MM.1S (cell line): ENCODE data around the gene CYRIA.

Experiments
- DNase-seq: peaks from one replicate; pipeline ENCODE4 v3.0.0-alpha.2; 2015
- H2AFZ ChIP-seq: fragments of 300-600 bp; sonication (generic); 2 replicates; pipeline ENCODE4 v1.6.0; 2016; ENCODE audit warnings: antibody characterized with exemption, low read length
- H3F3A ChIP-seq: fragments of 300-600 bp; sonication (generic); 2 replicates; pipeline ENCODE4 v1.6.1; 2016; ENCODE audit warnings: mild to moderate bottlenecking, antibody characterized with exemption, low read length, moderate library complexity, mixed read lengths; ENCODE audit not compliant: insufficient read depth
- H3K27ac ChIP-seq: fragments of 300-600 bp; sonication (generic); 2 replicates; pipeline ENCODE4 v1.5.1; 2016; ENCODE audit warnings: mild to moderate bottlenecking, low read length
- H3K27me3 ChIP-seq: fragments of 300-600 bp; sonication (generic); replicated peaks from 2 replicates; pipeline ENCODE4 v1.6.0; 2016; ENCODE audit warnings: low read length; ENCODE audit not compliant: insufficient read depth
- H3K36me3 ChIP-seq: fragments of 300-600 bp; sonication (generic); replicated peaks from 2 replicates; pipeline ENCODE4 v1.6.1; 2016; ENCODE audit warnings: mild to moderate bottlenecking, low read length, mixed read lengths; ENCODE audit not compliant: insufficient read depth
- H3K4me1 ChIP-seq: fragments of 300-600 bp; sonication (generic); 2 replicates; pipeline ENCODE4 v1.6.1; 2016; ENCODE audit warnings: low read length, mixed read lengths
- H3K4me2 ChIP-seq: fragments of 300-600 bp; sonication (generic); 2 replicates; pipeline ENCODE4 v1.6.0; 2016; ENCODE audit warnings: low read depth, low read length
- H3K4me3 ChIP-seq: fragments of 300-600 bp; sonication (generic); 2 replicates; pipeline ENCODE4 v1.5.1; 2016; ENCODE audit warnings: low read length, mixed read lengths
- H3K79me2 ChIP-seq: fragments of 300-600 bp; sonication (generic); 2 replicates; pipeline ENCODE4 v1.6.1; 2016; ENCODE audit warnings: mixed run types, low read length, mixed read lengths
- H3K9ac ChIP-seq: fragments of 300-600 bp; sonication (generic); 2 replicates; pipeline ENCODE4 v1.6.1; 2016; ENCODE audit warnings: low read length, mixed read lengths
- H3K9me2 ChIP-seq: fragments of 300-600 bp; sonication (generic); replicated peaks from 2 replicates; pipeline ENCODE4 v1.6.1; 2016; ENCODE audit warnings: mild to moderate bottlenecking, low read length, mixed read lengths; ENCODE audit not compliant: insufficient read depth
- H3K9me3 ChIP-seq: fragments of 300-600 bp; sonication (generic); replicated peaks from 2 replicates; pipeline ENCODE4 v1.6.1; 2016; ENCODE audit warnings: mild to moderate bottlenecking, low read length, mixed read lengths; ENCODE audit not compliant: insufficient read depth
- H4K20me1 ChIP-seq: fragments of 300-600 bp; sonication (generic); 2 replicates; pipeline ENCODE4 v1.6.1; 2016; ENCODE audit warnings: mild to moderate bottlenecking, low read length, moderate library complexity, mixed read lengths; ENCODE audit not compliant: insufficient read depth
- EZH2 ChIP-seq: fragments of 300-600 bp; sonication (generic); optimal IDR thresholded peaks from 2 replicates; pipeline ENCODE3; 2017; ENCODE audit warnings: low read depth, mild to moderate bottlenecking, antibody characterized with exemption, low read length, mixed read lengths
- EZH2phosphoT487 ChIP-seq: fragments of 300-600 bp; sonication (generic); IDR thresholded peaks from 2 replicates; pipeline ENCODE4 v1.6.1; 2018; ENCODE audit warnings: antibody characterized with exemption, low read length
- TF ChIP-seq, protein P1 (sequence below): fragments of 300-600 bp; sonication (generic); IDR thresholded peaks from 2 replicates; pipeline ENCODE4 v1.5.1; 2016; ENCODE audit warnings: antibody characterized with exemption, low read length, mixed read lengths

CYRIA gene

DNA sequence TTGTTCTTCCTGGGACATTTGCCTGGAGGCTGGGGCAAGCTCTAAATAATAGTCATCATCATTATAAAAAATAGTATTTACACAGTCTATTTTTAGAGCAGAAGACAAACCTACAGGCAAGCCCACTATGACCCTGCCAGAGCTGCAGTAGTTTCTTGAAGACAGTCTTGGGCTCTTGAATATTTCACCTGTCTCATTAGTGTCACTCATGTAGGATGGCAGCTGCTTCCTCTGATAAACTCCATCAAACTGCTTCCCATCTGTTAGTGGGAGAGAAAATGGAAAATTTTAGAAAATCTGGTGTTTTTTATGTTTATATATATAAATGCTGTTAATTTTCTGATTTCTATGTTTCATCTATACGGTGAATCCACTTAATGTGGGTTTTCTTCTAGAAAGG lies 8.5 kb upstream of the CYRIA start:
- Histone ChIP-seq H3F3A (no peaks in the 10 kb centered on the region), H3K27me3 (no peaks in the 10 kb centered on the region), H3K4me1 (no peaks in the 10 kb centered on the region), H3K79me2 (no peaks in the 10 kb centered on the region), H3K4me2 (no peak overlapping the region), H3K27ac (no peak overlapping the region), H3K9ac (no peak overlapping the region), H3K4me3 (no peak overlapping the region), H4K20me1 (no peaks in the 10 kb centered on the region), H3K9me2 (no peaks in the 10 kb centered on the region), H2AFZ (no peak overlapping the region), H3K9me3 (no peaks in the 10 kb centered on the region), H3K36me3 (no peaks in the 10 kb centered on the region)
- no peak for DNase-seq
- TF ChIP-seq, protein P1, sequence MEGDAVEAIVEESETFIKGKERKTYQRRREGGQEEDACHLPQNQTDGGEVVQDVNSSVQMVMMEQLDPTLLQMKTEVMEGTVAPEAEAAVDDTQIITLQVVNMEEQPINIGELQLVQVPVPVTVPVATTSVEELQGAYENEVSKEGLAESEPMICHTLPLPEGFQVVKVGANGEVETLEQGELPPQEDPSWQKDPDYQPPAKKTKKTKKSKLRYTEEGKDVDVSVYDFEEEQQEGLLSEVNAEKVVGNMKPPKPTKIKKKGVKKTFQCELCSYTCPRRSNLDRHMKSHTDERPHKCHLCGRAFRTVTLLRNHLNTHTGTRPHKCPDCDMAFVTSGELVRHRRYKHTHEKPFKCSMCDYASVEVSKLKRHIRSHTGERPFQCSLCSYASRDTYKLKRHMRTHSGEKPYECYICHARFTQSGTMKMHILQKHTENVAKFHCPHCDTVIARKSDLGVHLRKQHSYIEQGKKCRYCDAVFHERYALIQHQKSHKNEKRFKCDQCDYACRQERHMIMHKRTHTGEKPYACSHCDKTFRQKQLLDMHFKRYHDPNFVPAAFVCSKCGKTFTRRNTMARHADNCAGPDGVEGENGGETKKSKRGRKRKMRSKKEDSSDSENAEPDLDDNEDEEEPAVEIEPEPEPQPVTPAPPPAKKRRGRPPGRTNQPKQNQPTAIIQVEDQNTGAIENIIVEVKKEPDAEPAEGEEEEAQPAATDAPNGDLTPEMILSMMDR, result no peak
- no peak for TF ChIP-seq EZH2
- no peak for TF ChIP-seq EZH2phosphoT487

DNA sequence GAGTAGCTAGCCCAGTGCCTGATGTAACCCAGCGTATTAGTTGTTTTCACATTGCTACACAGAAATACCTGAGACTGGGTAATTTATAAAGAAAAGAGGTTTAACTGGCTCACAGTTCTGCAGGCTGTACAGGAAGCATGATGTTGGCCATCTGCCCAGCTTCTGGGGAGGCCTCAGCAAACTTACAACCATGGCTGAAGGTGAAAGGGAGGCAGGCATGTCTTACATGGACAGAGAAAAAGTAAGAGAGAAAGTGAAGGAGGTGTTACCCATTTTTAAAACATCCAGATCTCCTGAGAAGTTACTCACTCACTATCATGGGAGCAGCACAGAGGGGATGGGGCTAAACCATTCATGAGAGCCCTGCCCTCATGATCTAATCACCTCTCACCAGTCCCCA lies 6.1 kb upstream of the CYRIA start:
- Histone ChIP-seq H3K4me2 (no peak overlapping the region), H3K27me3 (no peaks in the 10 kb centered on the region), H3K4me3 (no peak overlapping the region), H3K36me3 (no peaks in the 10 kb centered on the region), H3K27ac (no peak overlapping the region), H3K4me1 (no peaks in the 10 kb centered on the region), H3K79me2 (no peaks in the 10 kb centered on the region), H3K9me3 (no peaks in the 10 kb centered on the region), H3K9me2 (no peaks in the 10 kb centered on the region), H4K20me1 (no peaks in the 10 kb centered on the region), H2AFZ (no peak overlapping the region), H3F3A (no peaks in the 10 kb centered on the region), H3K9ac (no peak overlapping the region)
- no peak for DNase-seq
- TF ChIP-seq, protein P1, result no peak
- no peak for TF ChIP-seq EZH2
- TF ChIP-seq EZH2phosphoT487, result no peak

DNA sequence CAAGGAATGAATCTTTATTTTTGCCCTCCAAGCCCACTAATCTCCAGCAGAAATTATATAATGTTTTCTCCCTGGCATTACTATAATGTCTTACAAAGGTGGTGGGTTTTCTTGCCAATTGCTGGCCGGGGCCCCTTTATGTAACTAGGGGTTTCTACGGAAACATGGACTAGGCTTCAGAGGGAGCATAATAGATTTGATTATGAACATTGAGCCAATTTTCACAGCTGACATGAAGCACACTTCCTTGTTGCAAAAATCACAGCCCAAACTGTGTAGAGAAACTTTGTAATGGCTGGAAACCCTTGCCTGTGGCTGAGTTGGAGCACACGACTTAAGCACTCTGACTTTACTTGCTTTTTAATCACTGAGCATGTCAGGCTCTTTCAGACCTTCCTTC lies 3.8 kb upstream of the CYRIA start:
- Histone ChIP-seq H4K20me1 (no peaks in the 10 kb centered on the region), H3K27me3 (0 out of 2 replicates have a peak, but pooled peaks cover 4% of the 10 kb centered on the region), H2AFZ (no peak overlapping the region), H3K9me3 (no peaks in the 10 kb centered on the region), H3K27ac (no peak overlapping the region), H3K4me3 (no peak overlapping the region), H3K4me2 (no peak overlapping the region), H3K79me2 (no peaks in the 10 kb centered on the region), H3K36me3 (no peaks in the 10 kb centered on the region), H3F3A (no peaks in the 10 kb centered on the region), H3K9ac (no peak overlapping the region), H3K9me2 (no peaks in the 10 kb centered on the region), H3K4me1 (peaks cover 5% of the 10 kb centered on the region; the same call in 1 of the 2 replicates)
- DNase-seq, result no peak
- TF ChIP-seq EZH2 (no peak), EZH2phosphoT487 (no peak)
- TF ChIP-seq, protein P1, result no peak
